BJ (cell line): ENCODE measurements around the gene CAP2. TPM values are rescaled to one million over a fixed set of nuclear protein-coding genes. Genes with fewer than 3 reads are reported as not detected.

Experiments used
- CTCF ChIA-PET: fragments of 350-600 bp; formaldehyde crosslinking; extraction: SDS; loops from one replicate; lab custom pipeline; 2021; ENCODE audit warnings: antibody characterized with exemption, inconsistent platforms; lab: Yijun Ruan, JAX
- POLR2A ChIA-PET: fragments of 300-600 bp; sonication (Branson Sonifier 250); formaldehyde crosslinking; extraction: SDS; loops from one replicate; lab custom pipeline; 2021; ENCODE audit warnings: antibody characterized with exemption; lab: Charles Lee
- DNase-seq: peaks from one replicate; pipeline ENCODE4 v3.0.0-alpha.2; 2011; ENCODE audit warnings: low read depth
- H3K27me3 ChIP-seq: 2 replicates; pipeline ENCODE4 v1.6.0; 2011; ENCODE audit warnings: low read length; ENCODE audit not compliant: control insufficient read depth, insufficient read depth
- H3K36me3 ChIP-seq: 2 replicates; pipeline ENCODE4 v1.5.1; 2011; ENCODE audit warnings: low read length; ENCODE audit not compliant: control insufficient read depth, insufficient read depth
- H3K4me3 ChIP-seq: 2 replicates; pipeline ENCODE4 v1.5.1; 2011; ENCODE audit warnings: low read depth, mild to moderate bottlenecking, control low read depth, low read length
- polyA plus RNA-seq: library from polyadenylated mRNA; depleted of rRNA; stranded (reverse); fragments of >200 nt; gene quantifications from 2 replicates; pipeline ENCODE4 v1.2.3, GENCODE V29; 2011
- TF ChIP-seq, protein P1 (sequence below): IDR thresholded peaks from 2 replicates; pipeline ENCODE4 v1.5.1; 2011; ENCODE audit warnings: low read depth, mild to moderate bottlenecking, control low read depth, inconsistent platforms, low read length, moderate library complexity; ENCODE audit not compliant: insufficient read depth

Gene CAP2
- polyA plus RNA-seq, 1 experiment, result 84.4 TPM

DNA sequence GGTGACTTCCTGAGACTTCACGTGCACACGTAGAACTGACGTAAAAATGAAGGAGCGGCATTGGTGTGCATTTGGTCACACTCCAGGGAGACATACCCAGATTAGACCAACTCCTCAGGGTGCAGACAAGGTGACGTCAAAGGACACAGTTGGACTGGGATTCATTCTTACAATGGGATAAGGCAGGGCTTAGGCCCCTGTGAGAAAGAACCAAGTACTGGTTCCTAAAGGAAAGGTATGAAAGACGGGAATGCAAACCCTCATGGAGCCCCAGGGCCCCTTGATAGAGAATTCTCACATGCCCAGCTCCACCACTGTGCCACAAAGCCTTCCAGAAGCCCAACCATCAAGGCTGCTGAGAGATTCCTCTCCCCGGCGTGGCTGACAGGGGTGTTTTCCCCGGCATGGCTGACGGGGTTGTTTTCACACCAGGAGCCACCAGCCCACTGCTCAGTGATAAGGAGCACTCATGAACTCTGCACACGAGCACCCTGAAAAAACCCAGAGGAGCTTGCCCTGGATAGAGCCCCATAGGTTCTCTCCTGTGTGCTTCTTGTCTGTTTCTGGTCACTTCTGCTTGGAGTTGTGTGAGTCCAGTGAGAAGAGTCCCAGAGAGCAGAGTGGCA lies 90.1 kb downstream of the CAP2 start:
- TF ChIP-seq, protein P1, sequence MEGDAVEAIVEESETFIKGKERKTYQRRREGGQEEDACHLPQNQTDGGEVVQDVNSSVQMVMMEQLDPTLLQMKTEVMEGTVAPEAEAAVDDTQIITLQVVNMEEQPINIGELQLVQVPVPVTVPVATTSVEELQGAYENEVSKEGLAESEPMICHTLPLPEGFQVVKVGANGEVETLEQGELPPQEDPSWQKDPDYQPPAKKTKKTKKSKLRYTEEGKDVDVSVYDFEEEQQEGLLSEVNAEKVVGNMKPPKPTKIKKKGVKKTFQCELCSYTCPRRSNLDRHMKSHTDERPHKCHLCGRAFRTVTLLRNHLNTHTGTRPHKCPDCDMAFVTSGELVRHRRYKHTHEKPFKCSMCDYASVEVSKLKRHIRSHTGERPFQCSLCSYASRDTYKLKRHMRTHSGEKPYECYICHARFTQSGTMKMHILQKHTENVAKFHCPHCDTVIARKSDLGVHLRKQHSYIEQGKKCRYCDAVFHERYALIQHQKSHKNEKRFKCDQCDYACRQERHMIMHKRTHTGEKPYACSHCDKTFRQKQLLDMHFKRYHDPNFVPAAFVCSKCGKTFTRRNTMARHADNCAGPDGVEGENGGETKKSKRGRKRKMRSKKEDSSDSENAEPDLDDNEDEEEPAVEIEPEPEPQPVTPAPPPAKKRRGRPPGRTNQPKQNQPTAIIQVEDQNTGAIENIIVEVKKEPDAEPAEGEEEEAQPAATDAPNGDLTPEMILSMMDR, result no peak
- ChIA-PET POLR2A (no interaction called here), CTCF (no interaction called here)
- no peak for DNase-seq
- Histone ChIP-seq H3K27me3 (no peaks in the 10 kb centered on the region), H3K4me3 (no peak overlapping the region), H3K36me3 (peaks cover 3% of the 10 kb centered on the region)

DNA sequence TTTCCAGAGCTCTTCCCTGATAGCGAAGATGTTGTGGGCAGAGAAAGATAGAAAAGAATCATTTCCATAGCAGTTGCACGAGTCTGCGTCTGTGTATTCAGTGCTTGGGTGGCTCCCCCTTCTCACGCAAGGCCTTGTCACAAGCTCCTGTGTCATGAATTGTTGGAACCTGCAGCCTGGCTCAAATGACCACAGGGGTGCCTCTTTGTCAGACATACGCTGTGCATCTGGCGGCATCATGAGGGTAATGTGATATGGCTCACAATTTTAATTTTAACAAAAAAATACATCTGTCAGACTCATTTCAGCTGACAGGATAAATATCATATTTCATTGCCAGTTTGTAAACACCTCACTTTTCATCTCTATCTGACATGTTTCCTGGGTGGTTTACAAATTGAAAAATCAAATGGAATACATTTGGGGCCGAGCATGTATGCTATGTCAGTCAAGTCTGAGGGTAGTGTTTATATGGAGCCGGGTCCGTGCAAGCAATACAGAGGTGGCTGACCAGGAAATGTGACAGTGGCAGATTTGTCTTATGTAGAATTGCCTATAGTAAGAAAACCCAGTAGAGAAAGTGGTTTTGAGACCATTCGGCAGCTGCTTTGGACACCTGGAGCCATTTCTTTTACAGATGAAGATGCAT lies 90.9 kb downstream of the CAP2 start:
- no peak for DNase-seq

DNA sequence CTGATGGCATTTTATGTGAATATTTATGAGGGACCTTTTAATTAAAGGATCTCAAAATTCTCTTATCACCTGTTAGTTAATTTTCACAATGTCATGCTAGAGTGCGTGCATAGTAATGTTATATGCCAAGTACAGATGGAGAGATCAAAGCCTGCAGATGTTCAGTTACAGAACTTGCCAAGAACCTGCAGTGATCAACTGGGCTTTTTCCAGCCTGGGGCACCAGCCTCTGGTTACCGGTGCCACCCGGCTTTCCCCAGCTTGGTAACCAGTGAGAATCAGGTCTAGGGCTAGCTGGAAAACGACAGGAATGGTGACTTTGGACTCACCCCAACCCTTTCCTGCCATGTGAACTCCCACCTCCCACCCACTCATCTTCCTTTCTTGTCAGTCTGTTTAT lies 91.8 kb downstream of the CAP2 start:
- H3K27me3 ChIP-seq, result no peaks in the 10 kb centered on the region
- no peak overlapping the region for H3K4me3 ChIP-seq
- ChIA-PET CTCF (no interaction called here), POLR2A (no interaction called here)
- TF ChIP-seq, protein P1, result no peak
- no peak for DNase-seq
- H3K36me3 ChIP-seq, result peaks cover 3% of the 10 kb centered on the region

More for the DNA sequence above, 90.9 kb downstream of the CAP2 start:
- Histone ChIP-seq H3K27me3 (no peaks in the 10 kb centered on the region), H3K36me3 (peaks cover 3% of the 10 kb centered on the region), H3K4me3 (no peak overlapping the region)
- ChIA-PET CTCF (no interaction called here), POLR2A (no interaction called here)
- TF ChIP-seq, protein P1, result no peak

DNA sequence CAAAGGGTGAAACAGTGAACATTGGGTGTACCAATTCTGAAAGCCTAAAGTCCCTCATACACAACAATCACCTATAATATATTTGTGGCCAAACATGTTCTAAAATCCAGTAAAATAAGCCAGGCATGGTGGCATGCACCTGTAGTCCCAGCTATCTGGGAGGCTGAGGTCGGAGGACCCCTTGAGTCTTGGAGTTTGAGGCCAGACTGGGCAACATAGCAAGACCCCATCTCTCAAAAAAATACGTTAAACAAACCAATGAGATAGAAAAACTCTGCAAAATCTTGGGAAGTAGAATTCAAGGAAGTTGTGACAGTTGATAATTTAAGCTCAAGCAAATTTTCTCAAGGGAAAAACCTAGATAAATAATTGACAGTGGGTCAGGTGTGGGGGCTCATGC lies 92.6 kb downstream of the CAP2 start:
- Histone ChIP-seq H3K4me3 (no peak overlapping the region), H3K27me3 (no peaks in the 10 kb centered on the region), H3K36me3 (peaks cover 3% of the 10 kb centered on the region)
- POLR2A ChIA-PET, result interaction anchor here (0.7 kb wide), 1 partner anchor 20 kb away, joined by 3 read pairs; no protein-coding TSS in a partner anchor
- TF ChIP-seq, protein P1, result no peak
- CTCF ChIA-PET, result no interaction called here
- DNase-seq, result no peak

DNA sequence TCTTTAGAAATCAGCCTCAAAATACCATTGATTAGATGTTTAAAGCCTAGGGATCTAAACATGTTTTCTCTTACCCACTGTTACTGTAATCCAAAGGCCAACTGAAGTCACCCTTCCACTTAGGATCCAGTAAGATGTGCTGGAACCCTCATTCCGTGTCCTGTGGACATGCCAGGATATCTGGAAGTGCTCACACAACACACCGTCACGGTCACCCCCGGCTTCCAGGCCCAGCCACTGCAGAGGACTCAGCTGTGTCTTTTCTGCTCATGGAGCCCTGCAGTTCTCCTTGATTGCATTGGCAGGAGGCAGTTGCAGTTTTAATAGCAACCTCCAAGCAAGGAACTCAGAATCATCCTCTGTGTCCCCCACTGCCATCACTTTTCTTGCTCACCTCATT lies 93.3 kb downstream of the CAP2 start:
- TF ChIP-seq, protein P1, result no peak
- CTCF ChIA-PET, result no interaction called here
- H3K4me3 ChIP-seq, result no peak overlapping the region
- no peak for DNase-seq
- POLR2A ChIA-PET, result no interaction called here
- peaks cover 3% of the 10 kb centered on the region for H3K36me3 ChIP-seq
- H3K27me3 ChIP-seq, result no peaks in the 10 kb centered on the region
